Nephron progenitor cell (in vitro differentiated cells): Measurements from ENCODE around the gene CSF1R.
"Not testable (repeated sequence)": the region's sequence is repeated elsewhere in the genome, so short reads cannot be mapped to it uniquely, and the experiment has no call there.

Experiments
- DNase-seq: peaks from one replicate; pipeline ENCODE4 v3.0.0; 2021
- H3K27ac Mint-ChIP-seq: 2 replicates; pipeline ENCODE4 v1.8.0; 2021; ENCODE audit warnings: mild to moderate bottlenecking, moderate library complexity, mixed read lengths
- H3K27me3 Mint-ChIP-seq: 2 replicates; pipeline ENCODE4 v1.8.0; 2021; ENCODE audit warnings: mild to moderate bottlenecking, low read depth, mixed read lengths; ENCODE audit not compliant: poor library complexity
- H3K36me3 Mint-ChIP-seq: 2 replicates; pipeline ENCODE4 v1.8.0; 2021; ENCODE audit warnings: low read depth, mixed read lengths
- H3K4me1 Mint-ChIP-seq: 2 replicates; pipeline ENCODE4 v1.8.0; 2021; ENCODE audit warnings: mixed read lengths
- H3K4me3 Mint-ChIP-seq: 2 replicates; pipeline ENCODE4 v1.8.0; 2021; ENCODE audit warnings: mild to moderate bottlenecking, moderate library complexity, mixed read lengths
- H3K9me3 Mint-ChIP-seq: 2 replicates; pipeline ENCODE4 v1.8.0; 2021; ENCODE audit warnings: mild to moderate bottlenecking, moderate library complexity, mixed read lengths
- TF ChIP-seq, protein P1 (sequence below): fragments of 200-600 bp; sonication (generic); IDR thresholded peaks from 2 replicates; pipeline ENCODE4 v1.5.0; 2021; ENCODE audit warnings: antibody characterized with exemption

The CSF1R gene

DNA sequence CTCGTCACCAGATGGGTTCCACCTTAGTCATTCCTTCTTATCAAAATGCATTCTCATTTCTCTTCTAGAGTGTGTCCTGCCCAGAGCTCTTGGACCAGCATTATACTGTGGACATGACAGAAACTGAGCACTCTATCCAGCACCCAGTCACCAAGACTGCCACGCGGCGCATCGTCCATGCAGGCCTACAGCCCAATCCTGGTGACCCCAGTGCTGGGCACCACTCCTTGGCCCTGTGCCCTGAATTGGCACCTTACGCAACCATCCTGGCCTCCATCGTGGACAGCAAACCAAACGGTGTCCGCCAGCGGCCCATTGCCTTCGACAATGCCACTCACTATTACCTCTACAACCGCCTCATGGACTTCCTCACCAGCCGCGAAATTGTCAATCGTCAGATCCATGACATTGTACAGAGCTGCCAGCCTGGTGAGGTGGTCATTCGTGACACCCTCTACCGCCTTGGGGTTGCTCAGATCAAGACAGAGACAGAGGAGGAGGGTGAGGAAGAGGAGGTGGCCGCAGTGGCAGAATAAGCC is 34.6 kb downstream of the CSF1R start:
- peaks cover 42% of the 10 kb centered on the region for H3K36me3 Mint-ChIP-seq

DNA sequence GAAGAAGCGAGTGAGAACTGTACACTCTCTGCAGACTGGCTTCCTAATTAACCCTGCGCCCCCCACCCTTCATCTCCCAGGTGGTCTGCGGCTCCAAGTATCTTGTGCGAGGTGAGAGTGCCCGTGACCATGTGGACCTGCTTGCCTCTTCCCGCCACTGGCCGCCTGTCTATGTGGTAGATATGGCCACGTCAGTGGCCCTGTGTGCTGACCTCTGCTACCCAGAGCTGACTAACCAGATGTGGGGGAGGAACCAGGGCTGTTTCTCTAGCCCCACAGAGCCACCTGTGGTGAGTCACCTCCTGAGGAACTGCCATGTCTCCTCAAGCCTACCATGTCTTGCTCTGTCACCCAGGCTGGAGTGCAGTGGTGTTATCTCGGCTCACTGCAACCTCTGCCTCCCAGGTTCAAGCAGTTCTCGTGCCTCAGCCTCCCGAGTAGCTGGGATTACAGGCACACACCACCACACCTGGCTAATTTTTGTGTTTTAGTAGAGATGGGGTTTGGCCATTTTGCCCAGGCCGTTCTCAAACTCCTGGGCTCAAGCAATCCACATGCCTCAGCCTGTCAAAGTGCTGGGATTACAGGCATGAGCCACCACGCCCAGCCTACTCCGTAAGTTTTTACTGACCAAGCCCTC is 36.1 kb downstream of the CSF1R start:
- not testable (repeated sequence) for H3K27me3 Mint-ChIP-seq, H3K27ac Mint-ChIP-seq, H3K9me3 Mint-ChIP-seq, H3K4me1 Mint-ChIP-seq, DNase-seq, H3K4me3 Mint-ChIP-seq
- H3K36me3 Mint-ChIP-seq = peaks cover 47% of the 10 kb centered on the region

More for the DNA sequence above, 34.6 kb downstream of the CSF1R start:
- TF ChIP-seq, protein P1, sequence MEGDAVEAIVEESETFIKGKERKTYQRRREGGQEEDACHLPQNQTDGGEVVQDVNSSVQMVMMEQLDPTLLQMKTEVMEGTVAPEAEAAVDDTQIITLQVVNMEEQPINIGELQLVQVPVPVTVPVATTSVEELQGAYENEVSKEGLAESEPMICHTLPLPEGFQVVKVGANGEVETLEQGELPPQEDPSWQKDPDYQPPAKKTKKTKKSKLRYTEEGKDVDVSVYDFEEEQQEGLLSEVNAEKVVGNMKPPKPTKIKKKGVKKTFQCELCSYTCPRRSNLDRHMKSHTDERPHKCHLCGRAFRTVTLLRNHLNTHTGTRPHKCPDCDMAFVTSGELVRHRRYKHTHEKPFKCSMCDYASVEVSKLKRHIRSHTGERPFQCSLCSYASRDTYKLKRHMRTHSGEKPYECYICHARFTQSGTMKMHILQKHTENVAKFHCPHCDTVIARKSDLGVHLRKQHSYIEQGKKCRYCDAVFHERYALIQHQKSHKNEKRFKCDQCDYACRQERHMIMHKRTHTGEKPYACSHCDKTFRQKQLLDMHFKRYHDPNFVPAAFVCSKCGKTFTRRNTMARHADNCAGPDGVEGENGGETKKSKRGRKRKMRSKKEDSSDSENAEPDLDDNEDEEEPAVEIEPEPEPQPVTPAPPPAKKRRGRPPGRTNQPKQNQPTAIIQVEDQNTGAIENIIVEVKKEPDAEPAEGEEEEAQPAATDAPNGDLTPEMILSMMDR = no peak
- no peak for DNase-seq
- H3K27ac Mint-ChIP-seq = no peak overlapping the region
- no peaks in the 10 kb centered on the region for H3K27me3 Mint-ChIP-seq
- H3K4me3 Mint-ChIP-seq = no peak overlapping the region
- no peaks in the 10 kb centered on the region for H3K9me3 Mint-ChIP-seq
- no peaks in the 10 kb centered on the region for H3K4me1 Mint-ChIP-seq

DNA sequence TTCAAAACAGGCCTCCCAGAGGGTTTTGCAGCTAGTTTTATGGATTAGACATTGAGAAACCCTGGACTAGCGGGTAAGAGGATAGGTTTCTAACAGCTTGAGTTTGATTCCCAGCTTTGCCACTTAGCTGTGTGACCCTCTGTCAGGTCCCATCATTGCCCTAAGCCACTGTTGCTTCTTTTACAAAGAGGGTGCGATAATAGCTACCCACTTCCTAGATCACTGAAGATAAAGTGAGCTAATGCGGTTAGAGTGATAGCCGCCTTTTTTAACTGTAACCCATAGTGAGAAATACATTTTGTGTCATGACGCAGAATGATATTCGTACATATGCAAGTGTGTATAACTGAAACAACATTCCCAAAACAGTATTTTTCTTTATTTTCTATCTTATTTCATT is 40.3 kb downstream of the CSF1R start:
- no peaks in the 10 kb centered on the region for H3K9me3 Mint-ChIP-seq
- H3K27ac Mint-ChIP-seq = no peak overlapping the region
- H3K4me1 Mint-ChIP-seq = no peaks in the 10 kb centered on the region
- no peaks in the 10 kb centered on the region for H3K27me3 Mint-ChIP-seq
- TF ChIP-seq, protein P1 = no peak
- peaks cover 60% of the 10 kb centered on the region for H3K36me3 Mint-ChIP-seq
- H3K4me3 Mint-ChIP-seq = no peak overlapping the region
- no peak for DNase-seq

DNA sequence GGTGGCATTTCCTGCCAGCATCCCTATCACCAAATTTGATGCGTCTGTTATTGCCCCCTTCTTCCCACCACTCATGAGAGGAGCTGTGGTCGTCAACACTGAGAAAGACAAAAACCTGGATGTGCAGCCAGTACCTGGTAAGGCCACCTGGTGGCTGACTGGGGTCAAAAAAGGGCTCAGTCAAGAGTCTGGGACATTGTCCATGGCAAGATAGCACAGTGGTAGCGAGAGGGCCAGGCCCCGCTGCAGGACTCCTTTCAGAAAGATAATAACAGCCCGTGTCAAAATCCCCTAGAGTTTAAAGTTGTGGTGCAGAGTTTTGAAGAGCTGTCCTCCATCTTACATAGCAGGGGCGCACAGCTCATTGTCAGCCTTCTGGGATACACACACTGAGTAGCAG is 40.8 kb downstream of the CSF1R start:
- no peaks in the 10 kb centered on the region for H3K4me1 Mint-ChIP-seq
- TF ChIP-seq, protein P1 = no peak
- no peak overlapping the region for H3K4me3 Mint-ChIP-seq
- H3K36me3 Mint-ChIP-seq = peaks cover 62% of the 10 kb centered on the region
- DNase-seq = no peak
- H3K27ac Mint-ChIP-seq = no peak overlapping the region
- H3K27me3 Mint-ChIP-seq = no peaks in the 10 kb centered on the region
- no peaks in the 10 kb centered on the region for H3K9me3 Mint-ChIP-seq

DNA sequence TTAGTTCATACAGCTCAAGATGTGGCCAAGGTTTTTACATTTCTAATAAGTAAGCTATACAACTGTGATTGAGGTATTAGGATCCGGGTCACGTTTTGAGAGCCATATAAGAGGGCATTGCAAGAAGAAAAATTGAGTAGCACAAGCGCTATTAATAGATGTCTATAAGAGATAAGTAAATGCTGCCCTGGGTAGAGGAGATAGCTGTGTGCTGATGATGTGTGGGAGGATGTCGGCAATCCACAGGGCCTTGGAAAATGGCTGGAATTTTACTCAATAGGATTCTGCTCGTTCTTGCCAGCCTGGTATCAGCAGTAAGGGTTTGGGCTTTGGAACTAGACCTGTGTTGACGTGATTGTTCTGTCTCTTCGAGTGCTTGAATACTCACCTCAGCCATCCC is 41.6 kb downstream of the CSF1R start:
- peaks cover 65% of the 10 kb centered on the region for H3K36me3 Mint-ChIP-seq

DNA sequence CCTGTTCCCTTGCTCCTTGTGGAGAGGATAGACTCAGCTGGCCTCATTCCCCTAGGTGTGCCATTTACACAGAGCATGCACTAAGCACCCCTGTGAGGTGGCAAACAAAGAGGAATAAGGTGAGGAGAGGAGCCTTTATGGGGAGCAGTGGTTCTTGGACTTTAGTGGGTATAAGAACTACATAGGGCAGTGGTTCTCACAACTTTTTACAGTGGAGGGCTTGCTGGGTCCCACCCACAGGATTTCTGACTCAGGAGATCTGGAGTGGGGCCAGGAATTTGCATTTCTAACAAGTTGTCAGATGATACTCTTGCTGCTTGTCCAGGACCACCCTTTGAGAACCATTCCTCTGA is 42.0 kb downstream of the CSF1R start:
- Mint-ChIP-seq H3K27ac (no peak overlapping the region), H3K9me3 (no peaks in the 10 kb centered on the region), H3K4me3 (no peak overlapping the region), H3K4me1 (no peaks in the 10 kb centered on the region), H3K36me3 (peaks cover 64% of the 10 kb centered on the region), H3K27me3 (no peaks in the 10 kb centered on the region)
- DNase-seq = no peak
- TF ChIP-seq, protein P1 = no peak

More for the DNA sequence above, 41.6 kb downstream of the CSF1R start:
- no peak for DNase-seq
- TF ChIP-seq, protein P1 = no peak
- no peaks in the 10 kb centered on the region for H3K4me1 Mint-ChIP-seq
- H3K27ac Mint-ChIP-seq = no peak overlapping the region
- no peak overlapping the region for H3K4me3 Mint-ChIP-seq
- H3K9me3 Mint-ChIP-seq = no peaks in the 10 kb centered on the region
- H3K27me3 Mint-ChIP-seq = no peaks in the 10 kb centered on the region
